ENCODE results near the gene CENPT. TPM values are rescaled to one million over a fixed set of nuclear protein-coding genes. Genes with fewer than 3 reads are reported as not detected.

CENPT gene
- total RNA-seq, 1 experiment from 2014 or later = 60.9 TPM

GRCh38 chr16:67846063-67846319 is 1.5 kb downstream of the CENPT start:
- Histone ChIP-seq H3K79me1 (ENCODE audit: insufficient read depth, low read depth, low read length, poor library complexity, severe bottlenecking) (no peaks in the 10 kb centered on the region), H2BK20ac (ENCODE audit: low read depth, low read length, poor library complexity, severe bottlenecking) (no peak overlapping the region), H3K4ac (ENCODE audit: low read depth, low read length) (no peak overlapping the region), H4K8ac (replicated peaks; ENCODE audit: insufficient read length, low read depth, low read length) (no peak overlapping the region), H2BK15ac (ENCODE audit: low read depth, low read length) (no peak overlapping the region), H3K9ac (ENCODE audit: extremely low read depth, insufficient read length, low read length) (peak overlapping the region; percentile 80), H2BK5ac (ENCODE audit: insufficient read length, low read length) (no peak overlapping the region), H4K5ac (ENCODE audit: insufficient read length, low read depth, low read length) (no peak overlapping the region), H2AFZ (ENCODE audit: low read length) (no peak overlapping the region), H2AK5ac (ENCODE audit: insufficient read length, low read length) (no peak overlapping the region), H2BK120ac (ENCODE audit: low read depth, low read length, poor library complexity, severe bottlenecking) (no peak overlapping the region), H2BK12ac (ENCODE audit: insufficient read length, low read depth, low read length) (no peak overlapping the region), H3K18ac (ENCODE audit: insufficient read length, low read depth, low read length) (peak overlapping the region; percentile 55), H3K56ac (ENCODE audit: insufficient read length, low read depth, low read length) (no peak overlapping the region), H4K20me1 (ENCODE audit: control insufficient read depth, insufficient read depth, insufficient read length) (no peaks in the 10 kb centered on the region), H3K14ac (ENCODE audit: insufficient read depth, low read length) (peak overlapping the region; percentile 81), H3K4me2 (ENCODE audit: insufficient read depth, insufficient read length, low read length) (peak overlapping the region; percentile 82), H3T11ph (ENCODE audit: low read length) (no peak overlapping the region), H3K27me3 (ENCODE audit: insufficient read depth, low read length) (no peaks in the 10 kb centered on the region), H3K79me2 (ENCODE audit: insufficient read depth, low read length) (peaks cover 20% of the 10 kb centered on the region; the same call in 1 of the 2 replicates), H3K4me1 (ENCODE audit: insufficient read depth, low read length) (peaks cover 10% of the 10 kb centered on the region; the same call in 1 of the 2 replicates), H3K9me3 (ENCODE audit: control insufficient read depth, low read depth, low read length) (no peaks in the 10 kb centered on the region), H3K23me2 (ENCODE audit: insufficient read length, low read depth, low read length, poor library complexity, severe bottlenecking) (peaks cover 14% of the 10 kb centered on the region), H3K23ac (ENCODE audit: insufficient read length, low read depth, low read length) (no peak overlapping the region), H3K27ac (ENCODE audit: insufficient read length, low read depth, low read length) (peak overlapping the region; percentile 61), H4K91ac (ENCODE audit: insufficient read length, low read depth, low read length) (no peak overlapping the region)
- Mint-ChIP-seq H3K36me3 (ENCODE audit: insufficient read depth in 1 of 3, low read depth in 3 of 3) (peaks cover 11 to 22% (median 14%) of the 10 kb centered on the region in 3 experiments), H3K4me1 (peaks cover 46 to 50% of the 10 kb centered on the region in 2 experiments), H3K27ac (peak overlapping the region; percentile 93 to 98 (median 96); a peak in 6 of 7 replicates), H3K27me3 (ENCODE audit: low read depth) (no peaks in the 10 kb centered on the region), H3K4me3 (peak overlapping the region; percentile 73 to 91), H3K9me3 (peaks cover 0 to 2% of the 10 kb centered on the region in 2 experiments; a peak in 1 of 5 replicates)
- no peak for TF ChIP-seq CTCF (conservative IDR thresholded peaks at IDR 0.05)
- no peak for DNase-seq
- no CpG with 5 or more reads among the region's 2 CpGs for WGBS (ENCODE audit: extremely low coverage, insufficient read length, low lambda C conversion rate)
